Measurements from ENCODE around the gene KIAA2012.
"Not testable (repeated sequence)": the region's sequence is repeated elsewhere in the genome, so short reads cannot be mapped to it uniquely, and the experiment has no call there.

KIAA2012 gene

DNA sequence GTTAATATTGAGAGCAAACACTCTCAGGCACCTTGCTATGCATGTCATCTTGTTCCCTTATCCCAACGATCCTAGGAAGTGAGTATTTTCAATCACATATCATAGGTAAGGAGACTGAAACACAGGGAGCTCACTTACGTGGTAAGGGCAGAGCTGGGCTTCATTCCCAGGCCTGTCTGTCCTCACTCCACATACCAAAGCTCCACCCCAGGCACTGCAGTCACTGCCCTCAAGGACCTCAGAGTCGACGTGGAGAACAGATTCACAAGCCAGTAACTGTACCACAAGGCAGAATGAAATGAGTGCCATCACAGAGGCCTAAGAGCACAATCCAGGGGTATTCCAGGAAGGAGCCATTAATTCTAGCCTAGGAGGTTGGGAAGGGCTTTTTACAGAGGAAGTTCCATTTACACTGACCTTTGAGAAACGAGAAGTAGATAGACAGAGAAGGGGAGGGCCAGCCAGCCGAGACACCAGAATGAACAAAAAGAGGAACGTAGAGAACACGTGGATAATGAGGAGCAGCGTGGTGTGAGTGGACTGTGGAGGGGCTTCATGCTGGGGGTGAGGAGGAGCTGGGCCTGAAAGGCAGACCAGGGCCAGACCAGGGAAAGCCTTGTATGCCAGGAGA, 48.6 kb downstream of the KIAA2012 start:
- no peak for DNase-seq

- no peak for DNase-seq
Observed at GRCh38 chr2:202122163-202122540, 49.1 kb downstream of the KIAA2012 start.

DNA sequence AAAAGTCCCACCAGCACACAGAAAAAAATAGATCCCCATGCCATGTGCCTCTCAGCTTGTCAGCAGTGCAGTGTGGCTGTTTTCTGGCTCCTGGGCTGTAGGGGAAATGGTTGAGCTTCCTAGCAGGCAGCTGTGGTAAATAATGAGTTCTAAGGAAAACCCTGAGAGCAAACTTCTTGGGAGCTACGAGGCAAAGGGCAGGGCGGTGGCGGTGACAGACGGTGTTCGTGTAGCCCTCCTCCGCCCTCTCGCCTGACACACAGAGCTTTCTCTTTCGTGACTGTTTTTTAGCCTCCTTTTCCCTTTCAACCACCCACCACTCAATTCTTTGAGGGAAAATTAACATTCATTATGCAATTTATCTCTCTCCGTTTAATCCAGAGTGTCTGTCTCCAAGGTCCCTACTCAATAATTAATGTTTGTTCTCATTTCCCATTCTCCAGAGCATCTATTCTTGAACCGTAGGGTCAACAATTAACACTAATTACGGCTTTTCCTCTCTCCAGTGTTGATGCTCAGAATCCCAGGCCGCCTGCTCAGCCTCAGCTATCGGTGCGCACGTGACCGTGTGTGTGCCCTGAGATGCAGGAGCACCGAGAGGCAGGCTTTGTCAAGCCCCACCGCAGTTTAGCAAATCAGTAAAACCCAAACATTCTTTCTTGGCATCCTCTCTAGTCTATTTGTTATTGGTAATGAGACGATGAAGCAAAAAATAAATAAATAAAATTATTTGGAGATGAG, 50.1 kb downstream of the KIAA2012 start:
- DNase-seq: peak; percentile 85

DNA sequence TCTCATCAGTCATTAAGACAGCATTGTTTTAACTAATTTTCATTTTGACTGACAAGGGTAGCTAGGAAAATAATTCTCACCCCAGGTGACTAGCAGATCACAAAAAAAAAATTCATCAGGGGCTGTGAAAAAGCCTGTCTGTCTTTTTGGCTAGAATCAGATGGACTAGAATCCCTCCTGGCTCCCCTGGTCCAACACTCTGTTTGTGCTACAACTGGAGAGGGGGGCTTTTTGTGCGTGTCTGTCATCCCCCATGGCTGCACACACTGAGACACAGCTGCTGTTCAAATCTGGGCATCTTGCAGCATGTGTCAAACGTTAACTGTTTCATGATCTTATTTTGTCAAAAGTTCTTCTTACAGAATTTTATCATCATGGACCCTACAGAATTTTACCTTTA, 51.2 kb downstream of the KIAA2012 start:
- no peak for DNase-seq

GRCh38 chr2:202127687-202128331, 54.8 kb downstream of the KIAA2012 start:
- DNase-seq: no peak

DNA sequence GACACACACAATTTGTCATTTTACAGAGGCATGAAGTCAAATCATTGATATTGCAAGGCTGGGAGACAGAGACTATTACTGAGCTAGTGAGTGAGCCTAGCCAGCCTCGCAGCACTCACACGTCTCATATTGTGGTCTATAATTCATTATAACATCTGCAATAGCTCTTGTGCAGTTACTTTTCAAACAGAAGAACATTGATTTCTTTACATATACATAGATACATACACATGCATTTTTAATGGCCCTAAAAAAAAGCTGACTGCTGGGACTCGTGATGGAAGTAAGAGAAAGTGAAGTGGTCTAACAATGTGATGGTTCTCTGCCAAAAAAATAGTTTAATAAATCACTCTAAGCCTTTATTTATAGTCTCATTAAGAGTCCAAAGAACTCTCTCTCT, 56.8 kb downstream of the KIAA2012 start:
- DNase-seq: no peak

DNA sequence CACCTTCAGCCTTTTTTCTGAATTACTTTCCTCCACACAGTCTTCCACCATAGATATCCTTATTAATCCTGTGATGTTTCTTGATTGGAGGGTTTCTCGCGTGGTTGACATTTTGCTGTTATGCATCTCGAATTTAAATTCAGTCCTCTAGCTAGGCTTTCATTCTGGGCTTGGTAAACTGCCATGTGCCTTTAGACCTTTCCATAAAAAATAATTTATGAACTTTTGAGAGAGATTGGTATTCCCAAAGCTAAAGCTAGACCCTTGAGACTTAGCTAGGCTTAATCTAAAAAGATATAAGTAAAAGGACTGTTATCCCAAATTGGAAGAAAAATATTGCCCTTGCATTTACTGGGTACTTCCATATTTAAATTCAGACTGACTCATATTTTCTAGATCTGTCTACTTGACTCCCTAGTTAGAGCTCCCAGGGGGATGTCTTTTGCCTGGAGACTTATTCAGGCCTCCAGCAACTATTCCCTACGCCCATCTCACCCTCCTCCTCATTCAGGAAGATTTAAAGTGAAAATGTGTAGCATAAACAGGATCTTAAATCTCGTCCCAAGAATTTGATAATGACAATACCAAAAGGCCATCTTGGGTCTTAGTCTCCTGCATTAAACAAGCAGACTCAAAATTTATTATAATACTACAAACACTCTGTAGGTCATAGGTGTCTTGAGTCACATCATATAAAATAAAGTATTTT, 60.3 kb downstream of the KIAA2012 start:
- no peak for DNase-seq

- no peak for DNase-seq
Observed at GRCh38 chr2:202133909-202134265, 60.8 kb downstream of the KIAA2012 start.

GRCh38 chr2:202135091-202135874, 62.2 kb downstream of the KIAA2012 start:
- DNase-seq: no peak

DNA sequence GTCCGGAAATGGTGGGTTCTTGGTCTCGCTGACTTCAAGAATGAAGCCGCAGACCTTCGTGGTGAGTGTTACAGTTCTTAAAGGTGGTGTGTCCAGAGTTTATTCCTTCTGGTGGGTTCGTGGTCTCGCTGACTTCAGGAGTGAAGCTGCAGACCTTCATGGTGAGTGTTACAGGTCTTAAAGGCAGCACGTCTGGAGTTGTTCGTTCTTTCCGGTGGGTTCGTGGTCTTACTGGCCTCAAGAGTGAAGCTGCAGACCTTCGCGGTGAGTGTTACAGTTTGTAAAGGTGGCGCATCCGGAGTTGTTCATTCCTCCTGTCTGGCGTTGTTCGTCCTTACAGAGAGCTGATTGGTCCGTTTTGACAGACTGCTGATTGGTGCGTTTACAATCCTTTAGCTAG, 63.0 kb downstream of the KIAA2012 start:
- not testable (repeated sequence) for DNase-seq

GRCh38 chr2:202136526-202136925, 63.5 kb downstream of the KIAA2012 start:
- no peak for DNase-seq

GRCh38 chr2:202140522-202141252, 67.6 kb downstream of the KIAA2012 start:
- no peak for DNase-seq

GRCh38 chr2:202141329-202141947, 68.4 kb downstream of the KIAA2012 start:
- no peak for DNase-seq

DNA sequence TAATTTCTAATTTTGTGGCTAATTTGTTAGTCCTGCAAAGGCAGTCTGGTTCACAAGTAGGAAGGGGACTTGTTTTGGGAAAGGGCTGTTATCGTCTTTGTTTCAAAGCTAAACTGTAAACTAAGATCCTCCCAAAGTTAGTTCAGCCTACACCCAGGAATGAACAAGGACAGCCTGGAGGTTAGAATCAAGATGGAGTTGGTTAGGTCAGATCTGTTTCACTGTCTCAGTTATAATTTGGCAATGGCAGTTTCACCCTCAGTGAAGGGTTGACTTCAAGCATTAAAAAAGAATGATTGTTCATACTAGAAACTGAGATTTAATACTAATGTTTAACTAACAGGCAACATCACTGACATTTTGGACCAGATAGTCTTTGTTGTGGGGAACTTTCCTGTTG, 69.5 kb downstream of the KIAA2012 start:
- DNase-seq: no peak

GRCh38 chr2:202147775-202148174, 74.7 kb downstream of the KIAA2012 start:
- no peak for DNase-seq

GRCh38 chr2:202148515-202149154, 75.6 kb downstream of the KIAA2012 start:
- DNase-seq: no peak

DNA sequence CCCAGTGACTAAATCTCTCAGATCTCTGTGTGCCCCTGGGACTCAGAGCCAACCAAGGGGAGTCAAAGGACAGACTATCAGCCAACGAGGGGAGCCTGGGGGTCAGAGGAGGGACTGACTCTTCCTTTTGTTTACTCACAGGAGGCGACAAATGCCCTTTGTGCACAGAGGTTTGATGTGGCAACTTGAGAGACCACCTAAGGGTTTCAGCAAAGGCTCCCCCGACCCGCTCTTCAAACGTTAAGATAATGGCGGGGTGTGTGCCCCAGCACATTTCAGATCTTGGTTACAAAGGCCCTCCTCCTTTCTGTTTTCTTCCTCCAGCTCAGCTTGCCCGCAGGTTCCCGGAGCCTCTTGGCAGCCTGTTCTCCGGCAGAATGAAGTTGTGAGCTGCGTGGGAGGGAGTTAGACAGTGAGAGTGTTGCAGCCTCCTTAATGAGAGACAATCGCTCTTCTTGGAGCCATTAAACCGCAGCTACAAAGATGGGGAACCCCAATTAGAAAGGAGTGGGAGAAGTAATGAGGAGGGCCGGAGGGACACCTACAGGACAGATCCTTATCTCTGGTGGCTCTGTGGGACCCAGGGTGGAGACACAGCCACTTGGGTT, 76.2 kb downstream of the KIAA2012 start:
- no peak for DNase-seq

DNA sequence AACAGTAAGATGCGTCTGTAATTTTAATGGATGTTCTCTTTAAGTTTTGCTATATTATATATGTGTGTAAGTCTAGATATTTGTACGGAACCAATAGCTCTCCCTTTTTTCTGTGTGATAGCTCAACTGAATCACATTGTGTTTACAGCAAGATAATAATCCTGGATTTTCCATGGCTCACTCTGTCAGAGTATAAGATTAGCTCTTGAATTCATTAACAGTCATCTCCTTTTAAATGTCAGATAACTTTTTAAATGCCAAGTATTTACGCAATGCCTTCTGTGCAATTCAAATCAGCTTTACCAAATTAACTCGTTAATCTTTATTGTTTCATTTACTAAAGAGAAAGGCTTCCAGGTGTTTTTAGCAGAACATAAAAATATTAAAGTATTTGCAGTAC, 76.9 kb downstream of the KIAA2012 start:
- no peak for DNase-seq

- DNase-seq: no peak
Observed at GRCh38 chr2:202152104-202152715, 79.2 kb downstream of the KIAA2012 start.

DNA sequence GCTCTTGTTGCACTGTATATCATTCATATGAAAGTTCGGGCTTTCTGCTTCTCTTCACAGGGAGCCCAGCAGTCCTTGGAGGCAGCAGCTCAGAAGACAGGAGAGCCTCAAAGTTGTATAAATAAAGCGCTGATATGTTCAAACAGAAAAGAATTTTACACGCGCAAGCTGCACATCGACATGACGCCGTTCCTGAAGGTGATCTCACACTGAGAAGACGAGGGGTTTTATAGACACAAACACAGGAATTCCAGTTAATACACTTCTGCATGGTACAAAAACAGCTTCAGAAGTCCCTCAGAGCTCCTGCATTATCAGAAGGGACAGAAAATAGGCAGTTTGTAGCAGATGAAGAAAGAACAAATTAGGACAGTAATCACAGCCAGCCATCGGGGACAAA, 81.6 kb downstream of the KIAA2012 start:
- no peak for DNase-seq

Measured in NCI-H1417 treated with DMSO at 0.1 percent for 48 hours (cell line).